GM18861 (cell line): ENCODE measurements around the gene GABRD.

Experiments used
- ATAC-seq: cut with Tn5 transposase; IDR thresholded peaks from one replicate; pipeline ENCODE4 v1.9.1; 2021; ENCODE audit not compliant: unreplicated experiment

Gene GABRD

GRCh38 chr1:2037314-2037979, 18.3 kb downstream of the GABRD start:
- ATAC-seq: no peak

GRCh38 chr1:2038229-2038628, 19.1 kb downstream of the GABRD start:
- no peak for ATAC-seq

GRCh38 chr1:2039251-2039650, 20.1 kb downstream of the GABRD start:
- no peak for ATAC-seq

- no peak for ATAC-seq
These were observed 22.2 kb downstream of the GABRD start for GRCh38 chr1:2041305-2041704.

GRCh38 chr1:2041887-2042286, 22.7 kb downstream of the GABRD start:
- ATAC-seq: no peak

GRCh38 chr1:2042830-2043773, 24.0 kb downstream of the GABRD start:
- no peak for ATAC-seq

GRCh38 chr1:2043886-2044285, 24.7 kb downstream of the GABRD start:
- ATAC-seq: no peak

GRCh38 chr1:2044510-2045319, 25.6 kb downstream of the GABRD start:
- ATAC-seq: no peak

GRCh38 chr1:2045468-2046173, 26.5 kb downstream of the GABRD start:
- no peak for ATAC-seq

- no peak for ATAC-seq
These were observed 27.2 kb downstream of the GABRD start for GRCh38 chr1:2046174-2046917.

GRCh38 chr1:2046953-2047748, 28.0 kb downstream of the GABRD start:
- ATAC-seq: no peak

- ATAC-seq: no peak
These were observed 28.9 kb downstream of the GABRD start for GRCh38 chr1:2047749-2048729.

- no peak for ATAC-seq
These were observed 30.1 kb downstream of the GABRD start for GRCh38 chr1:2049225-2049717.

GRCh38 chr1:2049718-2050431, 30.7 kb downstream of the GABRD start, which contains the start of gene PRKCZ:
TSS of gene PRKCZ (plus strand) at chr1:2050411. CDS start at chr1:2050631, 220 bp downstream.
- no peak for ATAC-seq

GRCh38 chr1:2050461-2050792, 31.3 kb downstream of the GABRD start:
- ATAC-seq: no peak

- ATAC-seq: no peak
These were observed 31.9 kb downstream of the GABRD start for GRCh38 chr1:2050793-2051682.
